Heart left ventricle (tissue), 13 donors: ENCODE measurements around the gene STAT2.
"Not testable (repeated sequence)": the region's sequence is repeated elsewhere in the genome, so short reads cannot be mapped to it uniquely, and the experiment has no call there.

Experiments used
- CTCF ChIP-seq, 12 donors: fragments of 200-600 bp; sonication (generic) in 4 of 12; IDR thresholded peaks; one replicate each; pipeline versions ENCODE4 v1.5.0 to v1.8.0; 2018 to 2022; ENCODE audit warnings: antibody characterized with exemption in 12 of 12, mild to moderate bottlenecking in 5 of 12
- POLR2A ChIP-seq, 2 donors: fragments of 450-650 bp; IDR thresholded peaks; one replicate each; pipeline ENCODE4 v1.6.1; 2017; ENCODE audit warnings: antibody characterized with exemption in 2 of 2, mild to moderate bottlenecking in 2 of 2, moderate library complexity in 2 of 2
- donor health status: ischemic (EF 13 %, LVEDD 7.1; RV severe dilation, severe dysfunction).
- donor health status: DM: no; HTN: yes; CAD: no.
- donor health status: DM: no; HTN: no; CAD: no.
- donor health status: ischemic (EF 25% LVEDD 6.9; RV normal size, moderate dysfunction).
- donor health status: ischemic (EF 25% LVEDD 5.7; RV mildly dilated, moderate dysfunction).
- donor health status: ischemic (EF 35%, LVEDD 5.7; RV mildly dilated, moderate dysfunction).
- donor health status: nonischemic (EF 11% LVEDD 7.7; RV severe dilation, severe dysfunction).
- donor health status: DM: yes; HTN: yes; CAD: no.
- donor health status: PGD.
- donor health status: ischemic (EF 29% LVEDD 5.4; RV normal size, mild dysfunction).
- donor health status: nonischemic (EF 23%, LVEDD 6.1; RV moderate dilation, normal function).

DNA sequence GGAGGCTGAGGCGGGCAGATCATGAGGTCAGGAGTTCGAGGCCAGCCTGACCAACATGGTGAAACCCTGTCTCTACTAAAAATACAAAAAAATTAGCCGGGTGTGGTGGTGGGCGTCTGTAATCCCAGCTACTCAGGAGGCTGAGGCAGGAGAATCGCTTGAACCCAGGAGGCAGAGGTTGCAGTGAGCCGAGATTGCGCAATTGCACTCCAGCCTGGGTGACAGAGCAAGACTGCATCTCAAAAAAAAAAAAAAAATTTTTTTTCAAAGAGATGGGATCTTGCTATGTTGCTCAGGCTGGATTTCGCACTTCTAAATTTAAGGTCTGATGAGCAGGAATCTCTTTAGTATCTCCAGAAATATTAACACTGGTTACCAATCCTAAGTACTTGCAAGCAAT, 38.3 kb downstream of the STAT2 start:
- not testable (repeated sequence) for TF ChIP-seq POLR2A, CTCF (IDR thresholded peaks at IDR 0.05)
